Peyer's patch (tissue), 4 donors: ENCODE measurements around the gene HCFC1.

Experiments
- POLR2A ChIP-seq, 2 donors: fragments of 450-650 bp; IDR thresholded peaks; one replicate each; pipeline ENCODE4 v1.5.1; 2017; ENCODE audit warnings: antibody characterized with exemption in 2 of 2, mild to moderate bottlenecking in 2 of 2, moderate library complexity in 2 of 2
- TF ChIP-seq, protein P1 (sequence below), 6 experiments: fragments of 450-650 bp in 4 of 6; fragments of 200-600 bp in 2 of 6; sonication (generic) in 1 of 6; IDR thresholded peaks; one replicate each; pipeline ENCODE4 v1.5.1; 2017 to 2019; ENCODE audit warnings: antibody characterized with exemption in 6 of 6, mild to moderate bottlenecking in 3 of 6, moderate library complexity in 1 of 6

DNA sequence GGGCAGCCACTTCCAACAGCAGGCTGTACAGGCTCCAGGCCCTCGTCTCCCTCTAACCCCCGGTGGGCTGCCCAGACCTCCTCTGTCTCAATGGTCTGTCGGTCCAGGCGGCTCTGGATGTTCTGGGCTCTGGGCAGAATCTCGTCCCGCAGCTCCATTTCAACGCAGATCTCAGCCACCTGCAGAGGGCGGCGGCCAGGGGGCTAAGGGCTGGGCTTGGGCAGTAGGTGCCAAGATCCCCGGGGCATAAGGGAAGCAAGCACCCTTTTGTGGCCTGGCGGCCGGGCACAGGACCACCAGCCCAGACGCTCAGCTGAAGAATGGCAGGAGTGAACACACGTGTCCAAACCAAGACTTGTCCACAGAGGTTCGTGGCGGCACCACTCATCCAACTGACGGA is 57.9 kb downstream of the HCFC1 start:
- TF ChIP-seq, protein P1, sequence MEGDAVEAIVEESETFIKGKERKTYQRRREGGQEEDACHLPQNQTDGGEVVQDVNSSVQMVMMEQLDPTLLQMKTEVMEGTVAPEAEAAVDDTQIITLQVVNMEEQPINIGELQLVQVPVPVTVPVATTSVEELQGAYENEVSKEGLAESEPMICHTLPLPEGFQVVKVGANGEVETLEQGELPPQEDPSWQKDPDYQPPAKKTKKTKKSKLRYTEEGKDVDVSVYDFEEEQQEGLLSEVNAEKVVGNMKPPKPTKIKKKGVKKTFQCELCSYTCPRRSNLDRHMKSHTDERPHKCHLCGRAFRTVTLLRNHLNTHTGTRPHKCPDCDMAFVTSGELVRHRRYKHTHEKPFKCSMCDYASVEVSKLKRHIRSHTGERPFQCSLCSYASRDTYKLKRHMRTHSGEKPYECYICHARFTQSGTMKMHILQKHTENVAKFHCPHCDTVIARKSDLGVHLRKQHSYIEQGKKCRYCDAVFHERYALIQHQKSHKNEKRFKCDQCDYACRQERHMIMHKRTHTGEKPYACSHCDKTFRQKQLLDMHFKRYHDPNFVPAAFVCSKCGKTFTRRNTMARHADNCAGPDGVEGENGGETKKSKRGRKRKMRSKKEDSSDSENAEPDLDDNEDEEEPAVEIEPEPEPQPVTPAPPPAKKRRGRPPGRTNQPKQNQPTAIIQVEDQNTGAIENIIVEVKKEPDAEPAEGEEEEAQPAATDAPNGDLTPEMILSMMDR (IDR thresholded peaks at IDR 0.05), result no peak
- no peak for TF ChIP-seq POLR2A (IDR thresholded peaks at IDR 0.05)
